ENCODE measurements around the gene HID1.

Gene HID1

DNA sequence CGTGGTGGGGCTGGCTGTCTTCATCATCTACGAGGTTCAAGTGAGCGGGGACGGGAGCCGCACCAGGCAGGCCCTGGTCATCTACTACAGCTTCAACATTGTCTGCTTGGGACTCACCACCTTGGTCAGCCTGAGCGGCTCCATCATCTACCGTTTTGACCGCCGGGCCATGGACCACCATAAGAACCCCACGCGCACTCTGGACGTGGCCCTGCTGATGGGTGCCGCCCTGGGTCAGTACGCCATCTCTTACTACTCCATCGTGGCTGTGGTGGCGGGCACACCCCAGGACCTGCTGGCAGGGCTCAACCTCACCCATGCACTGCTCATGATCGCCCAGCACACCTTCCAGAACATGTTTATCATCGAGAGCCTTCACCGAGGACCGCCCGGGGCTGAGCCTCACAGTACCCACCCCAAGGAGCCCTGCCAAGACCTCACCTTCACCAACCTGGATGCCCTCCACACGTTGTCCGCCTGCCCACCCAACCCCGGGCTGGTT is 42.0 kb downstream of the HID1 start:
- no peak overlapping the region for H3K4me3 ChIP-seq (ENCODE audit: low read depth, low read length)
- no peak for DNase-seq (ENCODE audit: low read depth)
- TF ChIP-seq, protein P1, sequence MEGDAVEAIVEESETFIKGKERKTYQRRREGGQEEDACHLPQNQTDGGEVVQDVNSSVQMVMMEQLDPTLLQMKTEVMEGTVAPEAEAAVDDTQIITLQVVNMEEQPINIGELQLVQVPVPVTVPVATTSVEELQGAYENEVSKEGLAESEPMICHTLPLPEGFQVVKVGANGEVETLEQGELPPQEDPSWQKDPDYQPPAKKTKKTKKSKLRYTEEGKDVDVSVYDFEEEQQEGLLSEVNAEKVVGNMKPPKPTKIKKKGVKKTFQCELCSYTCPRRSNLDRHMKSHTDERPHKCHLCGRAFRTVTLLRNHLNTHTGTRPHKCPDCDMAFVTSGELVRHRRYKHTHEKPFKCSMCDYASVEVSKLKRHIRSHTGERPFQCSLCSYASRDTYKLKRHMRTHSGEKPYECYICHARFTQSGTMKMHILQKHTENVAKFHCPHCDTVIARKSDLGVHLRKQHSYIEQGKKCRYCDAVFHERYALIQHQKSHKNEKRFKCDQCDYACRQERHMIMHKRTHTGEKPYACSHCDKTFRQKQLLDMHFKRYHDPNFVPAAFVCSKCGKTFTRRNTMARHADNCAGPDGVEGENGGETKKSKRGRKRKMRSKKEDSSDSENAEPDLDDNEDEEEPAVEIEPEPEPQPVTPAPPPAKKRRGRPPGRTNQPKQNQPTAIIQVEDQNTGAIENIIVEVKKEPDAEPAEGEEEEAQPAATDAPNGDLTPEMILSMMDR (IDR thresholded peaks at IDR 0.05; ENCODE audit: insufficient read depth, low read depth, low read length, missing control alignments): no peak

DNA sequence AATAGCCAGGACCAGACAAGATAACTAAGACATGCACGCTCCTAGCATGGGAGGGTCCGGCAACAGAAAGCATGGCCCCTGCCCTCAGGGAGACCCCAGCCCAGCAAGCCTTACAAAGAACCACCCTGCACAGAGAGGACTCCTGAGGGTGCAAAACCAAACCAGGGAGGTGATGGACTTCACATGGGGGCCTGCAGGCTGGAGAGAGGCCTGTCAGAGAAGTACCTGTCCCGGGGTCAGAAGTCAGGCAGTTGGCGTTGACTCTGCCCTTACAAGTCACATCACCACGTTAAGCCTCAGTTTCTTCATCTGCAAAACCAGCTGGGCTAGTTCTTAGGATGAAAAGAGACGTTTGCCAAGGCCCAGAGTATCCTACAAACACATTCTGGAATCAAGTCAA is 43.8 kb downstream of the HID1 start:
- TF ChIP-seq, protein P1 (IDR thresholded peaks at IDR 0.05; ENCODE audit: insufficient read depth, low read depth, low read length, missing control alignments): no peak
- DNase-seq (ENCODE audit: low read depth): no peak

DNA sequence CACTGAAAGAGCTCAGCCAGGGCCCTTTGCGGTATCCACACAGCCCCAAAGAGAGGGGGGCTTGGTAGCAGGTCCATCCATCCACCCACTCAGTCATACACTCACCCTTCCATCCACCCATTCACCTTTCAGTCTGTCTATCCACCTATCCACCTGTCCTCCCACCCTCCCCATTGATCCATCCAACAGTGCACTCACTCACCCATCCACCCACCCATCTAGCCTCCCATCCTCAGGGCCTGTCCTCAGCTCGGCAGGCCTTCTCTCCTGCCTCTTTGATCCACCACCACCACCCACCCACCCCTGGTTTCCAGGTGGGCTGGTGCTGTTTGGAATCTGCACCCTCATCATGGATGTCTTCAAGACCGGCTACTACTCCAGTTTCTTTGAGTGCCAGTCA is 47.3 kb downstream of the HID1 start:
- DNase-seq (ENCODE audit: low read depth): no peak
- TF ChIP-seq, protein P1 (IDR thresholded peaks at IDR 0.05; ENCODE audit: insufficient read depth, low read depth, low read length, missing control alignments): no peak
- H3K4me3 ChIP-seq (ENCODE audit: low read depth, low read length): no peak overlapping the region

More for the DNA sequence above, 43.8 kb downstream of the HID1 start:
- H3K4me3 ChIP-seq (ENCODE audit: low read depth, low read length): no peak overlapping the region

DNA sequence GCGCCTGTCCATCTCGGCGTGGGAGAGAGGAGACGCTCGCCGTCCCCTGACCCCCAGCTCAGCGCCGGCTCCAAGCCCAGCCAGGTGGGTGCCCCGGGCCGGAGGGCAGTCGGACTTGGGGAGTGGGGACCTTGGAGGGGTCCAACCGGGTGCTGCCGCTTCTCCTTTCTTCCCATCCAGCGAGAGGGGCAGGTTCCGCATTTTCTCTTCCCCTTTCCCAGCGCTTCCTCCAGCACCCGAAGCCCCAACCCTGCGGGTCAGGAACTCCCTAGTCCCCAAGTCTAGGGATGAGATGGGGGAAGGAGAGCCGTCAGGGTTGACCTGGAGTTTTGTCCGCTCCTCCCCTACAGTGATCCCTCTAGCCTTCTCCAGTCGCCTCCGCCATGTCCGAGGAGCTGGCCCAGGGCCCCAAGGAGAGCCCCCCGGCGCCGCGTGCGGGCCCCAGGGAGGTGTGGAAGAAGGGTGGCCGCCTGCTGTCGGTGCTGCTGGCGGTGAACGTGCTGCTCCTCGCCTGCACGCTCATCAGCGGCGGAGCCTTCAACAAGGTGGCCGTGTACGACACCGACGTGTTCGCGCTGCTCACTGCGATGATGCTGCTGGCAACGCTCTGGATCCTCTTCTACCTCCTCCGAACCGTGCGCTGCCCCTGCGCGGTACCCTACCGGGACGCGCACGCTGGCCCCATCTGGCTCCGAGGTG is 48.2 kb downstream of the HID1 start, which contains the start of gene OTOP2:
TSS of gene OTOP2 (plus strand) at position 24 of the 699 bp plus-strand sequence. CDS start at position 384, 360 bp downstream.
- no peak within 1 kb of the TSS; the same call in 1 of the 2 replicates for H3K4me3 ChIP-seq (ENCODE audit: low read depth, low read length)
- no peak for DNase-seq (ENCODE audit: low read depth)
- TF ChIP-seq, protein P1 (IDR thresholded peaks at IDR 0.05; ENCODE audit: insufficient read depth, low read depth, low read length, missing control alignments): no peak

DNA sequence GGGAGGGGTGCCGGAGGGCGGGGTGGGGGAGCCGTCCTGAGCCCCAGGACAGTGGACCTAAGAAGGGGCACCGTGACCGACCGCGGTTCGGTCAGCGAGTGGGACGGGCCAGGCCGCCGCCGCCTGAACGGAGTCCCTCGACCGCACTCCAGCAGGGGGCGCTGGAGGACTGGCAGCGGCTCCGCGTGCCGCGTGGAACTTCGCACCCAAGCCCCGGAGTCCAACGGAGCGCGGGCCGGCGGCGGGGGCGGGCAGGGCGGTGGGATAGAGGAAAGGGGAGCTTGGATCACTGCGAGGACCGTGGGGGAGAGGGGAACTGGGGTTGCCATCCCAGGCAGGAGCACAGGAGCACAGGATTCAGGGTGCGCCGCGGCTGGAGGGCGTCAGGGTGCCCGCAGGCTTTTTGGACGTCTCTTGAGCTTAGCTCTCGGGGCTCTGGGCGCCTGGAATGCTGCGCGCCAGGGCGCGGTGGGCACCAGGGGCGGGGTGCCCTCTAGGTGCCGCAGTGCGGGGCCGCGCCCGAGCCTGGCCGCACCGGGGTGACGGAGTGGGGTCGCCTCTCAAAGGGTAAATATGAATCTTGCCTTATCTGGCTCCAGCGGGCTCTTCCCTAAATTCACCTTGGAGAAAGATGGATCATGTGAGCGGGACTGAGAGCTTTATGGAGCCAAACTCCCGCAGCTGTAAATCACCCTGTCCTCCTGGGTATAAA is 48.9 kb downstream of the HID1 start:
- no peak overlapping the region; the same call in 1 of the 2 replicates for H3K4me3 ChIP-seq (ENCODE audit: low read depth, low read length)
- TF ChIP-seq, protein P1 (IDR thresholded peaks at IDR 0.05; ENCODE audit: insufficient read depth, low read depth, low read length, missing control alignments): peak; percentile 87
- peak; percentile 70 for DNase-seq (ENCODE audit: low read depth)

DNA sequence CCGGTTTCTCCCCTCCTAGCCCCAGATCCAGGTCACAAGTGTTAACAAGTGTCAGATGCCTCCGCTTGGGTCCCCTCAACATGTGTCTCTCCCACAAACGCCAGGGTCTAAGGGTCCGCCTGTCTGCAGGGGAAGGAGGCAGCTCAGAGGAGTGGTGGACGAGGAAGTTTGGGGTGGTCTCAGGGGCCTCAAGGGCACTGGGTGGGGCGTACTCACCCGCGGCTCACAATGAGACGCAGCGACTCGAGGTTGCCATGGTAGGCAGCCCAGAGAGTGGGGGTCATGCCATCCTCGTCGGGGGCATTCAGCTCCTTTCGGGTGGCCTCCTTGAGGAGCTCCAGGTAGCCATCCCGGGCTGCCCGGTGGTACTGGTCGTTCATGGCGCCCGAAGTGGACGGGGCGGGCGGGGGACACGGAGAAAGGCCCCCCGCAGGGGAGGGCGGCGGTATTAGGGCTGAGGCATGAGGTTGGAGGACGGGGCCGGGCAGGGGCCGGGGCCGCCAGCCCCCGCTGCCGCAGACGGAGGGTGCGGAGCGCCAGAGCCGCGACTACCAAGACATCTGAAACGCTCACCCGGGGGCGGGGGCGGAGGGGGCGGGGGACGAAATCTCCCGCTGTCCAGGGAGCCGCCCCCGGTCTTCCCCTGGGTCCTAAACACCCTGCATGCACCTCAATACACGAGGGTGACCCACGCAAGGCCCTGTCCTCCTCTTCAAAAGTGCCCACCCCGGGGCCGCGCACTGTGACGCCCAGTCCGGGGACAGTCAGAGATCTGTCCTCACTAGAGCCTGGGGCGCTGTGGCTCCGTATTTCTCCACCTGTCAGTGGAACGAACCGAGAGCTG is 49.6 kb downstream of the HID1 start, which contains the start of gene USH1G:
TSS of gene USH1G (minus strand) at position 562 of the 844 bp plus-strand sequence. CDS start at position 380, 182 bp downstream.
- DNase-seq (ENCODE audit: low read depth): no peak
- no peak within 1 kb of the TSS; the same call in 1 of the 2 replicates for H3K4me3 ChIP-seq (ENCODE audit: low read depth, low read length)
- TF ChIP-seq, protein P1 (IDR thresholded peaks at IDR 0.05; ENCODE audit: insufficient read depth, low read depth, low read length, missing control alignments): no peak

Data from GM12865 (cell line).